GM18505 (cell line): ENCODE data around the gene IGSF9.
A peak's percentile ranks its signal among the peaks of the same experiment; 100 is the strongest.

Experiments used
- ATAC-seq: cut with Tn5 transposase; IDR thresholded peaks from one replicate; pipeline ENCODE4 v1.9.1; 2021; ENCODE audit not compliant: unreplicated experiment
- POLR2A ChIP-seq: IDR thresholded peaks from 4 replicates; pipeline ENCODE4 v1.6.1; 2011; ENCODE audit warnings: borderline replicate concordance; ENCODE audit not compliant: insufficient read depth, insufficient read length; ENCODE audit errors: extremely low read depth

The IGSF9 gene

GRCh38 chr1:159928491-159929050 is 16.8 kb downstream of the IGSF9 start:
- no peak for ATAC-seq
- TF ChIP-seq POLR2A: no peak

GRCh38 chr1:159927849-159928431 is 17.5 kb downstream of the IGSF9 start:
- no peak for ATAC-seq

DNA sequence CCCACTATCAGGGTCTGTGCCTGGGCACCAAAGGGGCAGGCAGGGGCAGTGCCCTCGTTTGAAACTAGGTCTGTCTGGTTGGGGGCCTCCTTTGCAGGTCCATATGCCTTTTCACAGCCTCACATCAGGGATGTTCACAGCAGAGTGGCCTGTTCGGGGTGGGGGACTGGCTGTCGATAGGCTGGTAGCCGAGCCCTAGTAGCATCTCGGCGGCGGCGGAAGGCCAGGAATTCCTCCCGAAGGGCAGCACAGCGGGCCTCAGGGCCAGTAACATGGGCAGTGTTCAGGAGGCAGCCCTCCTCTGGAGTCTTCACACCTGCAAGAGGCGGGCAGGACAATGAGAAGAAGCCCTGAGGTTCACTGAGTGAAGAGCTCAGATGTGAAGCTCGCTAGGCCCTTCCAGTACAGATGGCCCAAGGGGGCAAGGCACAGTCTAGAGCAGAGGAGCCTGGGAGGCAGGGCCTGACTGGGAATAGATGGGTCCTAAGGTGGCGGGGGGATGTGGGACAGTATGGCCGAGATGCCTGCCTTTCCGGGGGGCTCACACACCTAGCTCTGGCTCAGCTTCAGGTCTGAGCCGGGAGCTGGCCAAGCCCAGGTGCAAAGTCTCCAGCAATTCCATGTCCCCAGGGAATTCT is 18.1 kb downstream of the IGSF9 start:
- no peak for ATAC-seq
- no peak for TF ChIP-seq POLR2A

More at GRCh38 chr1:159927849-159928431, 17.5 kb downstream of the IGSF9 start:
- TF ChIP-seq POLR2A: no peak

GRCh38 chr1:159925719-159926078 is 19.7 kb downstream of the IGSF9 start:
- peak; percentile 0 for ATAC-seq
- no peak for TF ChIP-seq POLR2A

DNA sequence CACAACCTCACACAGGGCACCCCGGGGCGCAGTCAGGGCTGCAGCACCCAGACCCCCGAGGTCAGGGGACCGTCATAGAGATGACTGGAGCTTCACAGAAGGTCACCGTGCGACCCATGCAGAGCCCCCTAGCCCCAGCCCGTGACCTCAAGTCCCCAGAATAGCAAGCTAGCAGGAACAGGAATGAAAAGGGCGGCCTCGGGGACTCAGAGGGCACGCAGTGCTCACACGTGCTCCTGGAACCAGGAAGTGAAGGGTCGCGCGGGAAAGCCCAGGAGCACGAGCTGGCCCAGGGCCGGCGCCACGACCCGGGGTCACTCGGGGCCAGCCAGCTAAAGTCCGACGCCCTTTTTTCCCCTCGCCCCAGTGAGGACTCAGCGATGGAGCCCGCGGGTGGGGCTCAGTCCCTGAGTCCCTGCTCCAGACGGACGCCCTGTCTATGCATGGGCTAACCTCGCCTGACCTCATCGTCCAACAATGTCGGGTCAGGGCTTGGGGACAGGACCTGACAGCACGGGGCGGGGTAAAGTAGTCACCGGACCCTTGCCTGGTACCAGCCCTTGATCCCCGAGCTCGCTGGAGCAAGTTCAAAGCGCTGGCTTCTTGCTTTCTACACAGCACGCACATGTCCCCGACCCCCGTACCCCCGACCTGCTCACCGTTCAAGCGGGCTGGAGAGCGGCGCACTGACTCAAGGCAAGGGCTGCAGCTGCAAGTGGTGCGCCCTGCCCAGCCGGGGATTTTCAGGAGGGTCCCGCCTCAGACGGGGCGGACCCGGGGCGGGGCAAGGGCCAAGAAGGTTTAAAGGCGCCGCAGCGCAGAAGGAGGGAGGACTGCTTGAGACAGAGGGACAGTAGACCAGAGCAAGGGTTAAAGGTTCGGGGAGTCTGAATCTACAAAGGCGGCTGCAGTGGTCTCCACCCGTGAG is 20.4 kb downstream of the IGSF9 start, which contains the start of gene TAGLN2:
Gene TAGLN2, minus strand, starts transcription at position 717 of the 928 bp plus-strand sequence. CDS start 4,998 bp downstream, outside the sequence.
- peak; percentile 97 for TF ChIP-seq POLR2A
- ATAC-seq: peak; percentile 59

DNA sequence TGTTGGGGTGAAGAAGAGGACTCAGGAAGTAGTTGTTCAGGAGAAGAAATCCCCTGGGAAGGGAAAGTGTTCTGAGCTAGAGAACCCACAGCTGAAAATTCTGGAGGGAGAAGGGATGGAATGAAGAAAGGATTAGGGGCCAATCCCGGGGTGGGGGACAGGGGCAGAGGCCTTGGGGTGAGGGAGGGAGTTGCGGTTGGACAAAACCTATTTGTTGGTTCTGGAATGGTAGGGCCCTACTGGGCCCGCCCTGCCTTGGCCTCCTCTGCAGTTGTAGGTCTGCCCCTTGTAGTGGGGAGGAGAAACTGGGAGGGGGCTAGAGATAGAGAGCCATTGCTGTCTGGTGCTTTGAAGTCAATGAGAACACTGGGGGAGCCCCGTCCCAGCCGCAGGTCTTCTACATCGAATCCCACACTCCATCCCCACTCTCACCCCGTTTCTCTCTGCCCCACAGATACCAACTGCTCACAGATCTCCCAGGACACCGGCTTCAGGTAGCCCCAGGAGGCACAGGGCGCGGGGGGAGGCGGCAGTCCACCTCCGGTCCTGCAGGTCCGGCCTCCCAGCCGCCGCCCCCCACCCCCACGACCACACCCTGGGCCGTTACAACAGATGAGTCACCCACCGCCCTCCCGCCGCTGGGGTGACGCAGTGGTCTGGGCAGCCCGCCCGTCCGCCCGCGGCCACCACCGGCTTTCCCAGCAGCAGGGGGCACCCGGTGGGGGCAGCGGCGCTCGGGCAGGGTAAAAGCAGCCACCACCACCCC is 21.2 kb downstream of the IGSF9 start:
- TF ChIP-seq POLR2A: no peak
- ATAC-seq: peak; percentile 14

DNA sequence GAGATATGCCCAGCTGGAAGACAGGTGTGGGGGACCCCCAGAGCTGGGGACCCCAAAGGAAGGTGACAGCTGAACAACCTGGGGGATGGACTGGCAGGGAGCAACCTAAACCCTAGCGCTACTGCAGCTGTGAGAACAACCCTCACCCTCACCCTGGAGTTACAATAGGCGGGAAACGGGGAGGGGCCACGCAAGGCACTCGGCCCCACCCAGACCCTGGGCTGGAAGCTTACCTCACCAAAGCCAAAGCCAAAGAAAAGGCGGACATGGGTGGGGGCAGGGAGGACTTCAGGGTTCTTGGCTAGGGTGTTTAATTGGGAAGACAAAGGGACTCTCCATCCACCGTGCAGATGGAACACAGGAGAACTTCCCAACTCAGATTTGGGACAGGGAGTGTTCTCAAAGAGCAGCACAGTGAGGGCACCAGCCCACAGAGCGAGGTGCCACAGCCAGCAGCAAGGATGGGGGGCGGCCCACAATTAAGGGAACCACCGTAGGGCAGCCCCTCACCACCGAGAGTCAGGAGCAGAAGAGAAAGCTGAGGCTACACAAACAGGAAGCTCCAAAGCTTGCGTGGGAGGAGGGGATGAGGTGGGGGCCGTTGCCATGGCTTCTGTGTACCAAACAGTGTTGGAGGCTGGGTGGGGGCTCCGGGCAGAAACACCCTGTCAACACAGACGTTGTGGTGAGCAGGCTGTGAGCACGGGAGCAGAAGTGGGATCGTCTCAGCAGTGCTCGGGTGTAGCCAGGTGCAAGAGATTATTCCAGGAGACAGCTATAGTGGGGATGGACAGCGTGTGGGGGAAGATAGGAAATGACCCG is 22.0 kb downstream of the IGSF9 start:
- TF ChIP-seq POLR2A: peak; percentile 59
- peak; percentile 26 for ATAC-seq

- TF ChIP-seq POLR2A: no peak
- ATAC-seq: no peak
Measured at GRCh38 chr1:159922511-159923202, 22.8 kb downstream of the IGSF9 start.

DNA sequence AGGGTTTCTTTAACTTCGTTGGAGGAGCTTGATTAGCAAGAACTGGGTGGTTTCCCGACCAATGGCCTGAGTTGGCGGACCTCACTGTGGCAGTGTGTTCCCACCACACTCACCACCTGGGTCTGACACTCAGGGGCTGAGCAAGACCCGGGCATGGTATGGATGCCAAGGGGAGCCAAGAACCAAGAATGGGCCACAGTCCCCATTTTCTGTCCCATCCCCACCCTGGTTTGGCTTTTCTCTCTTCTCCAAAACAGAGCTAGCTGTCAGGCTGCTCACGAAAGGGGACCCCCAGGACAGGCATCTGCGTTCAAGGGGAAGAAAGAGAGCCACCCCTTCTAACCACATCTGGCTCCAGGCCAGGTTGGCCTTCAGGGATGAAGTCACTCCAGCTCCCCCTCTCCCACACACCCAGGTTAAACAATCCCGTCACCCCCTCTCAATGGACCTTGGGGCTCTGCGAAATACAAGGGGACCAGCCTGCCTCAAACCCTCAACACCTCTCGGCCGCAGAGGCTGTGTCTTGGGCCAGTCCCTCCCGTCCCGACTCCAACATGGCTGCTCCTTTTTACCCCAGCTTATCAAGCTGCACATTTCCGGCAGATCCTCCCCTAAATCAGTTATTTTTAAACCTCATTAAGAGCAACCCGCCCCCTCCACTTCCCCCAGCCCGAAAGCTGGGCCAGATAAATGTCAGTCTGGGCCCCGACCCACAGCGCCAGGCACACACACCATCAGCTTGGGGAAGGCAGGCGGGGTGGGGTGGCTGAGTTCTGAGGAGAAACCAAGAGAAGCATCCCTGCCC is 23.5 kb downstream of the IGSF9 start:
- no peak for ATAC-seq
- peak; percentile 47 for TF ChIP-seq POLR2A

DNA sequence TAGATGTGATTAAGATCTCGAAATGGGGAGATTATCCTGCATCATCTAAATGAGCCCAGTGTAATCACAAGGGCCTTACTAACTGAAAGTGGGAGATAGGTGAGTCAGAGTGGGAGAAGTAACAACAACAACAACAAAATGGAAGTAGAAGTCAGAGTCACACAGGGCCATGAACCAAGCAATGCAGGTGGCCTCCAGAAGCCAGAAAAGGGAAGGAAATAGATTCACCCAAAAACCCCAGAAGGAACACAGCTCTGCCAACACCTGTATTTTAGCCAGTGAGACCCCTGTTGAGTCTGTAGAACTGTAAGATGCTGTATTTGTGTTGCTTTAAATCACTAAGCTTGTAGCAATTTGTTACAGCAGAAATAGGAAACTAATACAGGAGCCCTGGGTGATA is 24.2 kb downstream of the IGSF9 start:
- no peak for ATAC-seq
- TF ChIP-seq POLR2A: peak; percentile 15

GRCh38 chr1:159920651-159921050 is 24.8 kb downstream of the IGSF9 start:
- no peak for TF ChIP-seq POLR2A
- ATAC-seq: no peak
